Embryonic facial prominence (tissue), 1 donor: ENCODE results near the gene FAM133A.
A peak's percentile ranks its signal among the peaks of the same experiment; 100 is the strongest.

Experiments
- DNase-seq: peaks from one replicate; pipeline ENCODE4 v3.0.0-alpha.2; 2016; ENCODE audit errors: extremely low spot score

FAM133A gene

GRCh38 chrX:93673869-93674271 lies at the start of gene FAM133A:
FAM133A (plus strand) TSS chrX:93674206; CDS start chrX:93709420, 35,214 bp downstream.
- DNase-seq = peak; percentile 6

GRCh38 chrX:93637591-93637990 lies 36.4 kb upstream of the FAM133A start:
- DNase-seq = no peak

- DNase-seq = no peak
These were observed 24.6 kb upstream of the FAM133A start for GRCh38 chrX:93649381-93649780.

GRCh38 chrX:93660575-93660974 lies 13.4 kb upstream of the FAM133A start:
- DNase-seq = no peak

GRCh38 chrX:93673056-93673868 lies 744 bp upstream of the FAM133A start, which contains the start of gene NAP1L3:
NAP1L3 (minus strand) TSS chrX:93673578; CDS start chrX:93673304, 274 bp downstream.
- DNase-seq = peak; percentile 89

- no peak for DNase-seq
These were observed 22.0 kb downstream of the FAM133A start for GRCh38 chrX:93695981-93696380.

- no peak for DNase-seq
These were observed 29.7 kb downstream of the FAM133A start for GRCh38 chrX:93703701-93704100.

- DNase-seq = no peak
These were observed 37.1 kb downstream of the FAM133A start for GRCh38 chrX:93711076-93711475.

GRCh38 chrX:93741811-93742210 lies 67.8 kb downstream of the FAM133A start:
- DNase-seq = no peak

GRCh38 chrX:93760163-93760562 lies 86.2 kb downstream of the FAM133A start:
- no peak for DNase-seq
